H1 (cell line): ENCODE results near the gene TMEM203. TPM values are rescaled to one million over a fixed set of nuclear protein-coding genes. Genes with fewer than 3 reads are reported as not detected.

Experiments used
- BACH1 ChIP-seq: IDR thresholded peaks from 2 replicates; pipeline ENCODE4 v1.6.1; 2012; ENCODE audit warnings: low read length, improper control_type of control experiment
- CTCF ChIP-seq, 3 experiments: IDR thresholded peaks; 1 replicate in 2 of 3; 2 replicates in 1 of 3; pipeline versions ENCODE4 v1.5.1 to v1.6.1; 2011; ENCODE audit warnings: low read length in 3 of 3, mild to moderate bottlenecking in 3 of 3, inconsistent platforms in 2 of 3, low read depth in 1 of 3, moderate library complexity in 1 of 3; ENCODE audit not compliant: insufficient read depth in 1 of 3; ENCODE audit errors: control extremely low read depth in 1 of 3
- E2F6 ChIP-seq: IDR thresholded peaks from 2 replicates; pipeline ENCODE4 v1.6.1; 2012; ENCODE audit warnings: inconsistent platforms
- EGR1 ChIP-seq: IDR thresholded peaks from 2 replicates; pipeline ENCODE4 v1.6.1; 2011; ENCODE audit warnings: low read depth, low read length, borderline replicate concordance
- EZH2 ChIP-seq: fragments of 200-600 bp; sonication (generic); IDR thresholded peaks from 2 replicates; pipeline ENCODE4 v1.7.1; 2012; ENCODE audit warnings: low read depth, mild to moderate bottlenecking, moderate library complexity, low read length, inconsistent platforms; ENCODE audit not compliant: severe bottlenecking
- HDAC2 ChIP-seq, 2 experiments: fragments of 300-600 bp in 1 of 2; sonication (generic) in 1 of 2; IDR thresholded peaks; 2 replicates each; pipeline ENCODE4 v1.6.1; 2011 to 2012; ENCODE audit warnings: low read depth in 2 of 2, low read length in 2 of 2, mild to moderate bottlenecking in 2 of 2, moderate library complexity in 2 of 2, borderline replicate concordance in 1 of 2, inconsistent platforms in 1 of 2
- KDM4A ChIP-seq: IDR thresholded peaks from one replicate; pipeline ENCODE4 v1.7.1; 2012; ENCODE audit warnings: low read depth, mild to moderate bottlenecking, moderate library complexity, low read length, inconsistent platforms; ENCODE audit not compliant: severe bottlenecking
- PHF8 ChIP-seq: fragments of 200-600 bp; sonication (generic); conservative IDR thresholded peaks from 2 replicates; pipeline ENCODE4 v1.7.1; 2012; ENCODE audit warnings: low read depth, mild to moderate bottlenecking, inconsistent platforms, low read length, moderate library complexity
- POLR2A ChIP-seq, 2 experiments: IDR thresholded peaks; 1 replicate in 1 of 2; 2 replicates in 1 of 2; pipeline ENCODE4 v1.6.1; 2011; ENCODE audit warnings: low read depth in 2 of 2, low read length in 2 of 2, mild to moderate bottlenecking in 2 of 2; ENCODE audit errors: control extremely low read depth in 1 of 2
- ZNF274 ChIP-seq: IDR thresholded peaks from 2 replicates; pipeline ENCODE4 v1.7.0; 2012; ENCODE audit warnings: low read length, borderline replicate concordance; ENCODE audit errors: extremely low read depth
- polyA plus RNA-seq, 7 experiments: library from polyadenylated mRNA; depleted of rRNA in 3 of 7; stranded (reverse) in 5 of 7; unstranded in 2 of 7; fragments of >200 nt in 5 of 7; fragments of 200-250 nt in 2 of 7; gene quantifications; 1 replicate in 5 of 7; 2 replicates in 1 of 7; 4 replicates in 1 of 7; pipeline versions ENCODE4 v1.2.1 to v1.2.3, GENCODE V29; 2011 to 2013; ENCODE audit warnings: missing spikeins in 2 of 7, mixed read lengths in 2 of 7
- total RNA-seq: library from RNA; stranded (reverse); fragmentation: NEBNext Ultra II Directional; extraction: Animal tissue kit (Norgen Biotek cat#: 25700); gene quantifications from 2 replicates; pipeline ENCODE4 v1.2.1, GENCODE V29; 2021

The TMEM203 gene
- total and polyA plus RNA-seq, 2 of the 8 experiments (the other 6 are each of a cell fraction or from before 2014, with no cell fraction given): 44.1 to 57.1 TPM

- TF ChIP-seq KDM4A: peak; percentile 95
- no peak for TF ChIP-seq ZNF274
- peak; percentile 14; the same call in 1 of the 2 replicates for TF ChIP-seq E2F6
- TF ChIP-seq PHF8: peak; percentile 69
- TF ChIP-seq HDAC2 (IDR thresholded peaks at IDR 0.05; ENCODE audit: borderline replicate concordance in 1 of 2, low read depth in 2 of 2, low read length in 2 of 2): 0 out of 4 replicates have a peak, but pooled peaks of 1 of the 2 experiments have one; percentile 38
- TF ChIP-seq EZH2: no peak
- no peak for TF ChIP-seq POLR2A (IDR thresholded peaks at IDR 0.05; ENCODE audit: control extremely low read depth in 1 of 2, low read depth in 2 of 2, low read length in 2 of 2)
- TF ChIP-seq EGR1: no peak
- TF ChIP-seq BACH1: peak; percentile 60; the same call in 1 of the 2 replicates
- peak in 2 of 3 experiments; percentile 3 to 27; a peak in 2 of 4 replicates for TF ChIP-seq CTCF (IDR thresholded peaks at IDR 0.05; ENCODE audit: control extremely low read depth in 1 of 3, insufficient read depth in 1 of 3, low read depth in 1 of 3, low read length in 3 of 3)
Measured at GRCh38 chr9:137240318-137240840, 34.9 kb upstream of the TMEM203 start (continued).
